Measurements from ENCODE around the gene KCNG4. TPM values are rescaled to one million over a fixed set of nuclear protein-coding genes. Genes with fewer than 3 reads are reported as not detected.

The KCNG4 gene
- total RNA-seq, 1 donor from 2014 or later: not detected

DNA sequence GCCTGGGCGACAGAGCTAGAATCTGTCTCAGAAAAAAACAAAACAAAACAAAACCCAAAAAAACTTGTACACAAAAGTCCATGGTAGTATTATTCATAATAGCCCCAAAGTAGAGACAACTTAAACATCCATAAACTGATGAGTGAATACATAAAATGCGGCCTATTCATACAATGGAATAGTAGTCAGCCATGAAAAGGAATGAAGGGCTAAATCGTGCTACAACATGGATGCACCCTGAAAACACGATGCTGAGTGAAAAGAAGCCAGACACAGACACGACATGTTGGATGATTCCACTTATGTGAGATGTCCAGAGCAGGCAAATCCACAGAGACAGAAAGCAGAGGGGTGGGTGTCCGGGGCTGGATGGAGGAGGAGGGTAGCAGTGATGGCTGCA, 12.3 kb downstream of the KCNG4 start:
- no peak for TF ChIP-seq CTCF (IDR thresholded peaks at IDR 0.05; ENCODE audit: unreplicated experiment)
- no peak for DNase-seq (ENCODE audit: low spot score)
- no peak overlapping the region for H3K4me3 Mint-ChIP-seq (ENCODE audit: unreplicated experiment)
- H3K4me1 Mint-ChIP-seq (ENCODE audit: unreplicated experiment): peaks cover 3% of the 10 kb centered on the region
- no peak overlapping the region for H3K27ac Mint-ChIP-seq (ENCODE audit: unreplicated experiment)
- H3K9me3 Mint-ChIP-seq (ENCODE audit: unreplicated experiment): no peaks in the 10 kb centered on the region
- H3K27me3 Mint-ChIP-seq (ENCODE audit: unreplicated experiment): peaks cover 4% of the 10 kb centered on the region
- no peaks in the 10 kb centered on the region for H3K36me3 Mint-ChIP-seq (ENCODE audit: low read depth, unreplicated experiment)

GRCh38 chr16:84226026-84226425, 13.8 kb downstream of the KCNG4 start:
- TF ChIP-seq CTCF (IDR thresholded peaks at IDR 0.05; ENCODE audit: unreplicated experiment): no peak
- H3K27ac Mint-ChIP-seq (ENCODE audit: unreplicated experiment): no peak overlapping the region
- H3K27me3 Mint-ChIP-seq (ENCODE audit: unreplicated experiment): peaks cover 8% of the 10 kb centered on the region
- H3K9me3 Mint-ChIP-seq (ENCODE audit: unreplicated experiment): no peaks in the 10 kb centered on the region
- peaks cover 3% of the 10 kb centered on the region for H3K4me1 Mint-ChIP-seq (ENCODE audit: unreplicated experiment)
- H3K36me3 Mint-ChIP-seq (ENCODE audit: low read depth, unreplicated experiment): no peaks in the 10 kb centered on the region
- no peak overlapping the region for H3K4me3 Mint-ChIP-seq (ENCODE audit: unreplicated experiment)
- DNase-seq (ENCODE audit: low spot score): no peak

- TF ChIP-seq CTCF (IDR thresholded peaks at IDR 0.05; ENCODE audit: unreplicated experiment): no peak
- H3K9me3 Mint-ChIP-seq (ENCODE audit: unreplicated experiment): no peaks in the 10 kb centered on the region
- H3K27ac Mint-ChIP-seq (ENCODE audit: unreplicated experiment): no peak overlapping the region
- peaks cover 3% of the 10 kb centered on the region for H3K4me1 Mint-ChIP-seq (ENCODE audit: unreplicated experiment)
- H3K4me3 Mint-ChIP-seq (ENCODE audit: unreplicated experiment): no peak overlapping the region
- peaks cover 8% of the 10 kb centered on the region for H3K27me3 Mint-ChIP-seq (ENCODE audit: unreplicated experiment)
- DNase-seq (ENCODE audit: low spot score): no peak
- H3K36me3 Mint-ChIP-seq (ENCODE audit: low read depth, unreplicated experiment): no peaks in the 10 kb centered on the region
These were observed 14.2 kb downstream of the KCNG4 start for GRCh38 chr16:84225571-84225970.

- Mint-ChIP-seq H3K27ac (ENCODE audit: unreplicated experiment) (no peak overlapping the region), H3K9me3 (ENCODE audit: unreplicated experiment) (no peaks in the 10 kb centered on the region), H3K36me3 (ENCODE audit: low read depth, unreplicated experiment) (no peaks in the 10 kb centered on the region), H3K27me3 (ENCODE audit: unreplicated experiment) (peaks cover 8% of the 10 kb centered on the region), H3K4me3 (ENCODE audit: unreplicated experiment) (no peak overlapping the region), H3K4me1 (ENCODE audit: unreplicated experiment) (peaks cover 3% of the 10 kb centered on the region)
- TF ChIP-seq CTCF (IDR thresholded peaks at IDR 0.05; ENCODE audit: unreplicated experiment): no peak
- DNase-seq (ENCODE audit: low spot score): no peak
These were observed 14.7 kb downstream of the KCNG4 start for GRCh38 chr16:84225126-84225525.

- H3K4me3 Mint-ChIP-seq (ENCODE audit: unreplicated experiment): no peak overlapping the region
- H3K4me1 Mint-ChIP-seq (ENCODE audit: unreplicated experiment): peaks cover 1% of the 10 kb centered on the region
- no peak for DNase-seq (ENCODE audit: low spot score)
- H3K27me3 Mint-ChIP-seq (ENCODE audit: unreplicated experiment): peaks cover 5% of the 10 kb centered on the region
- no peaks in the 10 kb centered on the region for H3K9me3 Mint-ChIP-seq (ENCODE audit: unreplicated experiment)
- TF ChIP-seq CTCF (IDR thresholded peaks at IDR 0.05; ENCODE audit: unreplicated experiment): no peak
- no peak overlapping the region for H3K27ac Mint-ChIP-seq (ENCODE audit: unreplicated experiment)
- no peaks in the 10 kb centered on the region for H3K36me3 Mint-ChIP-seq (ENCODE audit: low read depth, unreplicated experiment)
These were observed 15.3 kb downstream of the KCNG4 start for GRCh38 chr16:84224554-84224953.

All from endothelial cell (in vitro differentiated cells).